ENCODE results near the gene NXPH3.
A peak's percentile ranks its signal among the peaks of the same experiment; 100 is the strongest.

Gene NXPH3

DNA sequence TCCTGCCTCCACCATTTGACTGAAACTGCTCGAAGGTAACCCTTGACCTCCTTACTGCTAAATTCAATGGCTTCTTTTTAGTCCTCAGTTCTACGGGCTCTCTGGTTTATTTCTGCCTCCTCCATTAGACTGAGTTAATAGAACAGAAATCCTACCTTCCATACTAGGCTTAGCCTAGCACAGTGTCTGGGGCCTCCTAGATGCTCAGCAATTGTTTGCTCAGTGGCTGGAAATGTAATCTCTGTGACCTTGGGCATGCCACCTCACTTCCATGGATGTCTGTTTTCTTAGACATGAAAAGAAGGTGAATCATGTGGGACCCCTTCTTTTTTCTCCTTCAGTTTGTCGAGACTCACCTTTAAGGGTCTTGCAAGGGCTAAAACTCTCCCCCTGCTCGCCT is 19.7 kb downstream of the NXPH3 start:
- no peak for DNase-seq

DNA sequence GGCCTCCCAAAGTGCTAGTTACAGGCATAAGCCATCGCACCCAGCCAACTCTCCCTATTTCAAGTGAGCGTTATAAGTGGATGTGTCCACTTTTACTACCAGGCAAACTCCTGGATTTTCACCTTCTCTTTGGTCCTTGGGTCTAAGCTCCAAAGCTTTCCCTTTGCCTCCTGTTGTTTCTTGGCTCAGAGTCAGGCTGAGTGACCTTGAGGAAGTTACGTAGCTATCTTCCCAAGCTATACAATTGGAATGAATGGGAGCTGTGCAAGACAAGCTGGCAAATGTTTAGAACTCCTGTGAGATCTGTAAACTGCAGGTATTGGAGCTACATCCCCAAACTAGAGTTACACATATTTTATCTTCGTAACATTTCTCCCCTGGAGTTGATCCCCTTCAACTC is 20.3 kb downstream of the NXPH3 start:
- DNase-seq: no peak

DNA sequence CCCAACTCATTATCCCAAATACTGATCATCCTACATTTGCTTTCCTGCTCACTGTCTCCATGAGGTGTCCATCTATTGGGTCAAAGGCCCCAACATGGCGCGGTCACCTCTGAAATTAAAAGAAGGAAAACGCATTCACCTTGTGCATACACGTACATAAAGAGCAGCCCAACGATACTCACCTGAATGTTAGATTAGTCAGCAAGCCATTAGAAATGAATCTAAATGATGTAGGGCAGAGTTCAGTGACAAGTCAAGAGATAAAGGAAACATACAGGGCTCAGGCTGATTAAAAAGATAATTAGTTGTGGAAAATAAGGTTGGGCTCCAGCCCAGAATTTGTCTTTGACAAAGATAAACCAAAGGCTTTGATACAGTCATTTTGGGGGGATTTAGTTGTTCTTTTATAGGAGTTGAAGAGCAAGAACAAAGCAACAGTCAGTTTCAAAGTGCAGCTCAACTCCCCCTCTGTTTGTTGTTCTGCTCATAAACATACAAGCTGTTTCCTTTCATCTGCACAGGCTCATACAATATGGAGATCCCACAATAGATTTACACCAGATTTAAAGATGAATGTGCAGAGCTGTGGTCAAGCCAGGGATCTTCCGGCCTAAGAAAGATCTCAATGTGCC is 21.1 kb downstream of the NXPH3 start:
- no peak for DNase-seq

DNA sequence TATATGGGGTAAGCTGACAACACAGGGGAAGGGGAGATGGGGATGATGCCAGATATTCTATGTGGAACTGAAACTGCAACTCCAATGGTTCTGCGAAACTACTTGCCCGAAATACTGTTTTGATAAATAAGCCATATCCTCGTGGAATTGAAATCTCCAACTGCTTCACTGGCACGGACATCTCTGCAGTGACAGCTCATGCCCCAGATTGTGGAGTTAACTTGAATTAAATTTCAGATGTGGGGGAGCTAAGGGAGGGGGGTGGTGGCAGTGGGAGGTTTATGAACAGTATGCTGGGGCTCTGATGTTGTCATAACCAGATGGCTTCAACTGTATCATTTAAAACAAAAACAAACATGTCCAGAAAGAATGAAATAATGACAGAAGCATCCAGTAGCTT is 21.8 kb downstream of the NXPH3 start:
- no peak for DNase-seq

DNA sequence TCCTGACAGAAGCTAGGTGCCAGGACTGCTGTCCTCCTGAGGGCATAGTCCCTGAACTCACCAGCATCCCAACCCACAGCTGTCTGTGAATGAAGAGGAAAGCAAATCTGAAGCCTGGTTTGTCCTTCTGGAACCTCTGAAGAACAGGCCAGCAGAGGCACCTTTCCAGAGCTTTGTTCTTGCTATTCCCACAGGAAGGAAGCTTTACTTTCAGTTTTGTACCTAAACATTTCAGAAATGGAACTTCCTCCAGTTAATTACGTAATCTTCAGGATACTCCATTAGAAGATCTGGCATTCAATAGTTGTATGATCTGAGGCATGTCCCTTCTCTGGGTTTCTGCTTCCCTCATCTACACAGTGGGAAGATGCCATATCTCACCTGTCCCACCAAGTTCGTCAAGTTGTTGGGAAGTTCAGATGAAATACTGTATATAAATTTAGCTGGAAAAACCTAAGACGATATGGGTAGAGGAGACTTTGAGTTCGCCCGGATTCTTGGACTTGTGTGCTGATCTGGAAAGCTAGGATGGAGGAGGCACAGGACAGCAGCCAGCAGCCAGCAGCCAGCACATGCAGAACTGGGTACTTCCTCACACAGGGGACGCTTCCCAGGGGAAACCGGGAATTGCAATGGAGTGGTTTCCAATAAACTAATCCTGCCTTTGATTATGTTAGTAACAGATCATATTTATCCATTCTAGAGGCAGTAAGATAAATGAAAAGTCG is 22.4 kb downstream of the NXPH3 start:
- no peak for DNase-seq

DNA sequence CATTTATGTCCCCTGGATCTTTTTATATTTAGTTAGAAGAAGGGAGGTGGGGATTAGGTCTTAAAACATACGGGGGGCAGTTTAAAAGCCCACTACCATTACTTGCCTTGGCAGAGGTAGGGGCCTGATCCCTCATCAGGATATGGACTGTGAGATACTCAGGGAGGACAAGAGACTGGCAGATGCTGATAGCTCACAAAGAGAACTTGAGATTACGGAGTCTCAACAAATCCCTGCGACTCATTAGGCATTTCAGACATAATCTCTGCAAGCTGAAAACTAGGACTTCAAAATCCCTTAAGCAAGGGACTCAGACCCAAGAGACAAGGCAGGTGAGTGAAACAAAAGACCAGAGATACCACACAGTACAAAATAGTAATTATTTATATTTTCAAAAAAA is 23.2 kb downstream of the NXPH3 start:
- DNase-seq: no peak

DNA sequence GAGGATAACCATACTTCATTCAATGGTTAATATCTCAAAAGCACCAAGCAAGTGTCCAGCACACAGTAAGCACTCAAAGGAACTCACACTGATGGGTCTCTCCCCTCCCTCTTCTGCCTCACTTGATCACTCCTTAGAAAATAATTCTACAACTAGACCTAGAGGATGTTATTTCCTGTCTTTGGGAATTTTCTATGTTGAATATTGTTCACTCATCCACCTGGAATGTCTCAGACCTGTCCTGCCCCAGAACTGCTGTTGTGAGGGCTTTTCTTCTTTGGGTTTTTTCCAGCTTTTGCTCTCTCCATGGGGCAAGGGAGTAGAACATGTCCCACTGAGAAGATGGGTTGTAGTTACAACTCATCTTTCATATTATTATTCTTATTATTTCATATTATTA is 25.3 kb downstream of the NXPH3 start:
- DNase-seq: no peak

DNA sequence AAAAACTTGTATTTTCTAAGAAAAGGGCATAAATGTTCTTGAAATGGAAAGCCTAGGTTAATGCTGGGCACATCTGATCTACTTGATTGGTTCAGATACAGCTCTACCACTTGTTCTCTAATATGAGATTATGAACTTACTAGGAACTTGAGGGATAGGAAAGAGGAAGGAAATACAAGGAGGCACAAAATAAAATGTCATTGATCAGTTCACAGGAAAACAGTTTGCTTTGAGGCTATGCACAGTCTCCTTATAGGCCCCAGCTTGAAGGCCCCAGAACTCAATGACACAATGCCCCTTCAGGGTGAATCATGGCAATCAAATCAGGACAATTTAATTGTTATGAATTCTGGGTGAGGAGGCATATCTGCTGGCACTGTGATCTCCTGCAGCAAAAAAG is 27.1 kb downstream of the NXPH3 start:
- no peak for DNase-seq

DNA sequence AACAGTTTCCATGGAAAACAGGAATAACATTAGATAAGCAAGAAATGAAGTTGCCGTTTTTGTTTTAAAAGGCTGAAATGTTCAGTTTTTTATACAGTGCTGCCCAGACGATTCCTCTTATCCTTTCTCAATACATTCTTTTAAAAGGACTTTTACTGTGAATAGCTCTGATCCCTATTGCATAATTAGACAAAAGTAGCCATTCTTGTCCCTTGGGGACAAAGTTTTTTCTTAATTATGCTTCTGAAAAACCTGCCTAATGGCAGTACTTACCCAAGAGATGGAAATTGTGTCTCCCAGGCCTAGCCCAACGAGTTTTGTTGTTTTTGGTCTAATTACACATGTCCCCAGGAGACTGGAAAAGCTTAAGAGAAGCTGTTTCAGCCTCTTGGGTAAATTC is 27.6 kb downstream of the NXPH3 start:
- DNase-seq: no peak

DNA sequence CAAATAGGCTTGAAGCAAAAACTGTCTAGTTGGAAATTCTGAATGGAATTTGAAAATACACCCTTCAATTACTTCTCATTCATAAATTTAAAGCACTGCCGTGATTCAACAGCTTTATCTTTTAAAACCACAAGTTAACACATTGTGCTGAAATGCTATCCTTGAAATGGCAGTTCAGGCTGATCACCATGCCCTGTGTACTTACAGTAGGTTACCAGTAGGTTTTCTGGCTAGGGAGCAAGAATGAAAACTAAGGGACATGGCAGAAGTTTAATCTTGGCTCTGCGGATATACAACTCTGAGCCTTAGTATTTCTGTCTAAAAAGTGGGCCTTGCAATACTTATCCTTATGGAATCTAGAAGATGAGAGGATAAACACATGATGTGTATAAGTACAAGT is 28.0 kb downstream of the NXPH3 start:
- DNase-seq: no peak

DNA sequence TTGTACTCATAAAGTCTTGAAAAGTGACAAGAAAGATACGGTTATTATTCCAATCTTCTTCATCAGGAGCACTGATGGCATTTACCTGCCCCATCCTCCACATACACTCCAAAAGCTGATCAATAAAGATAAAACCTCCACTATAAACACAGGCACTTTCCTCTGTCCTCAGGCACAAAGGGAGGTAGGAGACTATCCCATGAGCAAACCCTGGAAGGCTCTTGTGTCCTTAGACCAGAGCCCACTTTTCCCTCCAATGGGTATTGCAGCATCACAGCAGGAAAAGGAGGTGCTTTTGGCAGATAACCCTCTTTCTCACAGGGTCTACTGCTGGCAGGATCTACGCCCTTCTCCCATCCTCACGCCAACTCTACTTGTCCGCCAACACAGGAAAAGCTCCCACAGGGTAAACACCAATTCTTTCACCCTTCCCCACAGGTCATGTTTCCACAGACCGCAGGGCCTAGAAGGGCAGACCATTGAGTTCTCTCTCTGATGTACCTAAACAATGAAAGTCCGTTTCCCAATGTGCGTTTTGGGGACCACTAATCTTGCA is 28.7 kb downstream of the NXPH3 start:
- DNase-seq: no peak

DNA sequence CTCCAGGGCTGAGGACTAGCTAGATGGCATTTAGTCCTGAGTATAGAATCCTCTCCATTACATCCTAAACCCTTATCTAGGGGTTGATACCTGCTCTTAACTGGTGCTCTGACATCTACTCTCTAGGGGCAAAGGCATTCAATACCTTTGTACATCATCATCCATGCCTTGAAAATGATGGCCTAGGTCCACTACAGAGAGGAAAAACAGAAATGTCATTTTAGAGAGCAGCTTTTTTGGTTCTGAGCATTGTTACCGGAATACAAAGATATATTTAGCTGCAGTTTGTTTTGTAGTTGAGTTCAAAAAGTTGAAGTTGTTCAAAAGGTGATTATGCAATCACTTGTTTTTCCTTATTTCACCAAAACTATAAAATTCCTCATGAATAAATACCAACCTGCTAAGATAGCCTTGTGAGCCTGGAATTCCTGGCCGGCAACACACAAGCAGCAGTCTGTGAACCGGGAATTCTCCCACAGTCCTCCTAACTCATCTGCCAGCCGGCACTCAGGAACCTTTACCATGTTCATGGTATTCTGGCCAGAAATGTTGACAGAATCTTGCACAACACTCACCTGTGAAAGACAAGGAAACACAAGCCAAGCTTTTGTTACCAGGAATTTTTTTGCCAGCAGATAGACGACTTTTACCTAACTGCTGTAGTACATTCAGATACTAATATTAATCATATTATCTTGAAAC is 35.4 kb downstream of the NXPH3 start:
- DNase-seq: no peak

DNA sequence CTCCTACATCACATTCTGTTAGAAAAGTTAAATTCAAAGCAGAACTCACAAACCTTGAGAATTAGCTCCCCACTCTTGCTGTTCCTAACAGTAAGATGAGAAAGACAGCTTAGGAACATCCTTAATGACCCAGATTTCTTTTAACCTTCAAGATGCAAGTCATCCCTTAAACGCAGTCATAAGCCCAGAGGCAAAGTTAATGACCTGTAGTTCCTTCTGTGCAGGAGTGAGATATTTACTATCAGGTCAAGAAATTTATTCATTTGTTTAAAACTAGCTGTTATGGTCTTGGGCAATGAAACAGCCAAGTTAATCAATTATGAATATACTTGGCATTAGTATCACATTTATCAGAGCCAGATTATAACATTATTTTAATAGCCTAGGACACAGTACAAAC is 37.1 kb downstream of the NXPH3 start:
- DNase-seq: no peak

DNA sequence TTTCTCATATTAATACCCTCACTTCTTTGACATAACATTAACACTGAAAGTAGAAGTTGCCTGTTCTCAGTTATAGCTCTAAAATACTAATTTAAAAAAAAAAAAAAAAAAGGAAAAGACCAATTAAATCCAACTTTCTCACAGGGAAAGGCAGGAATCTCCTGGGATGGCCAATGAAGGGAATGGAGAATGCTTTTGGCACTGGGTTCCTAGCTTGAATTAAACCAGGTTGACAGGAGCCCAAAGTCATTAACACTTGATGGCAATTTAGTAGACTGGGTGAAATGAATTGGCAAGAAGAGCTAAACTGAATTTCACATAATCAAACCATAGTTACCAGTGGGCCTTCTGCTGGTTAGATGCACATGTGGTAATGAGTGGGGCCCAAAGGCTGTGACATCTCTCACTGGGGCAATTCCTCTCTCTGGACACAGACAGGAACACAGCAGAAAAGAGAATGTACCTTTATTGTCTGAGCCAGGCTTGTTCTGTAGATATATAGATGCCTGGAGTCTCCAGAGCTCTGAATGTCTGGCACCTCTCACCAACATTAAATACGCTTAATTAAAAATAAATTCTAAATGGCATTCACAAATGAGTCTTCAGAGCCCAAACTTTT is 37.6 kb downstream of the NXPH3 start:
- DNase-seq: no peak

DNA sequence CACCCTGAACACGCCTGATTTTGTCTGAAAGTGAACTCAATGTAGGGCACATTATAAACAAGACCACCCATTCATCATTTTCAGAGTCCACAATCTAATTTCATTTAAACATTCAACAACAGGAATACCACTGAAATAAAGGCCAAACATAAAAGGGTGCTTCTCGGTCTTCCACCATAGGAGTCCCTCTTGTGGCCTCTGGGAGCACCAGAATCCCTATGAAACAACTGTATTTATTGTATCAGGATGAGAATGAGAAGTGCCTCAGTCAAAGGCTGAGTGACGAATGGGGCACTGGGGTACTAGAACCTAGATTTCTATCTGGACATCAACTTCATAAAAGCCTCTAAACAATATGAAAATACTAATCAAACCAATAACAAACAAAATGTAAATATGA is 40.4 kb downstream of the NXPH3 start:
- no peak for DNase-seq

DNA sequence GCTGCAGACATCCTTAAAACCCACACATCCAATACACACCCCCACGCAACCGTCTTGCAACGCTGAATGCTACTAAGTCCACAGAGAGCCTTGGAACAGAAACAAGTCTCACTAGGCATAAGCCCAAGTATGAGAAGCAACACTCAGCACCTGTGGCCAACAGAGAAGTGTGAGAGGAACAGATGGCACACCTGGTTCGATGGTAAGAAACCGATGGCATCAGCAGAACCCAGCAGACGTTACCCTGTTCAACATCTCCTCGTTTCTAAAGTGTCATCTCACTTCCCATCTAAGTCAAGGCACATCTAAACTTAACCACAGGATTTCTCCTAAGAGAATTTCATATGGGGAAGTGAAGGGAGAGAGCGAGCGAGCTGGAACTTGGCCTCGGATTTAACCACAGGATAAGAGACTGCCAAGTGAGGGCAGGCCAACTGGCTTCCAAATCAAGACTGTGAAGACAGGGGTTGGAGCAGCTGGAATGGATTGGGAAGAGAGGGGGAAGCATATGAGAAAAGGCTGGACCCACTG is 41.0 kb downstream of the NXPH3 start:
- DNase-seq: peak; percentile 60

DNA sequence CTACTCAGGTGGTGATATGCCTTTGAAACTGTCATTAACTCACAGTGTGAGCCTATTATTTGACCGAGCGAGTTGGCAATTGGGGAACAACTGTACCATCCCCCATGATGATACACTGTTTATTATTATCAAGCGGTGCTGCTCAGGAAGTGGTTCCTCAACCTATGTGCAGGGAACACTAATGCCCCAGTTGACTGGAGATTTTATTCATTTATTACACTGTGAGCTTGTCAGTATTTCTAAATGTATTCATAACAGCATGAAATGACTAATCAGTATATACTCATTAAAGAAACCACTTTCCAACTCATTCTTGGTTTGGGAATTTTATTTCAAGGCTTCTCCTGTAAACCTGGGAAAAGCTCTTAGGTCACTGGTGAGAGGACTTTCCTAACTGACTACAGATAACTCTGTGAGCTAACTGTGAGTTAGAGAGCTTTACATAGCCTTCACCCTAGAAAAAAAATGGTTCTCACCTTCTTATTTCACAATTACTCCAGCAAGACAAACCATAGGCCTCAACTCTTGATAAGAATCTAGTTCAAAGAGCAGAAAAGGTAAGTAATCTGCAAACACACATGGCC is 42.4 kb downstream of the NXPH3 start:
- DNase-seq: peak; percentile 52

DNA sequence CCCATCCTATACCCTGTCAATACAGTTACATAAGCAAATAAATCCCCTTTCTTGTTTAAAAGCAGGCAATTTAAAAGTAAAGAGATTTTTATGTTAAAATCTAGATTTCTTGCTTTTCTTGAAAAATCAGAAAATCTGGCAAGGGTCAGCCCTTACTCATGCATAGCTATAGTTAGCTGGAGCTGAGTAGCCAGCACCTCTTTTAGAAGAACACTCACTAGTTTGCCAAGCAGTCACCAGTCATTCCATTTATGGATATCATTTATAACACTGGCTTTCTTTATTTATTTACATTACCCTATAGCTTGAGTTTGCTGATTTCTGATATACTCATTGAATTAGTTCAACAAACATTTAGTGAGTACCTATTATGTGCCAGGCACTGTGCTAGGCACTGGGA is 45.7 kb downstream of the NXPH3 start:
- DNase-seq: no peak

DNA sequence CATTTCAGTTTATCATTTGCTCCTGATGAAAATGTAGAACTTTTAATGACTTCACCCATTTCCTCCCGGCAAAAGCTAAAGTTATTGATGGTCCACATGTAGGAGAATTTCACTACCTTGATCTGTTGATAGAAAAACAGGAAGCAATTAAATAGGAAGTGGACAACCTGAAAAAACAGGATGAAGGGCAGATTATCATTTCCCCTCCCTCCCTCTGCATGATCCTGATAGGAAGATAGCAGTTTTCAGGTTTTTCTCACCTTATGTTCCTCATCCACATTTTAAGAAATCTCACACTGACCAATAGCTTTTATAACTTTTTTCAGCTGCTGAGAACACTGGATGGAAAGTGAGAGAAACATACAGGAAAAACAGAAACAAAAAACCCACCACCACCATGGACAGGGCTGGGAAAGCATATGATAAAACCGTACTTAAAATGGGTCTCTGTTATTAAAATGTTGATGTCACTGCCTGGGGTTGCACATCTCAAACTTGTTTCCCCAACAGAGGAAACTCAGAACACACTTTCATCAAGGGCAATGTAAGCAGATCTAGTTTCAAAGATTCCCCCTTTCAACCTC is 46.4 kb downstream of the NXPH3 start:
- no peak for DNase-seq

DNA sequence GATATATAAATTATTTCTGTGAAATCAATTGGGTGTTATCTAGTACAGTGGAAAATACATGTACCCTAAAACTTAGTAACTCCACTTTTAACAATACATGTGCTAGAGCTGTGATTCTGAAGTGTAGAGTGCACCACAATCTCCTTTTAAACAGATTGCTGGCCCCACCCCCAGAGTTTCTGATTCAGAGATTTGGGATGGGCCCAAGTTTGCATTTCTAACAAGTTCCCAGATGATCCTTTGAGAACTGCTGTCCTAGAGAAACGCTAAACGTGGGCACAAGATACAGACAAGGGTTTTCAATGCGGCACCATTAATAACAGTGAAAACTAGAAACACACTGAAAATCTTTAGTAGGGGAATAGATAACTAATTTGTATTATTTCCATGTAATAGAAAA is 49.2 kb downstream of the NXPH3 start:
- DNase-seq: peak; percentile 54

DNA sequence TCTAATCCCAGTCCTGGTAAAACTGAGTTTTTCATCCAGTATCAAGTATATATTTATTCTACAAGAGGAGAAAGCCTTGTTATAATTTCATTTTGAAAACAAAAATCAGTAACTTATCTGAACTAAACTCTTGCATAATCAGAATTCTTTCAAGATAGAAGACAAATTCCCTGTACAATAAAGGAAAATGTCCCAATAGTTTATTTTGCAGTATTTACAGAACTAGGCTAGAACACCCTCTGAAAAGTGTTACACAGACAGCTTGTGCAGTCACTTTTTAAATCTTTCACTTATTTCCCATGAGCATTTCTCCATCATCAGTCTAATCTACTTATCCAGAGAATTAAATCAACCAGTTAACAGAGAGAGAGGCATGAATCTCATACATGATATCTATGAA is 53.8 kb downstream of the NXPH3 start:
- no peak for DNase-seq

DNA sequence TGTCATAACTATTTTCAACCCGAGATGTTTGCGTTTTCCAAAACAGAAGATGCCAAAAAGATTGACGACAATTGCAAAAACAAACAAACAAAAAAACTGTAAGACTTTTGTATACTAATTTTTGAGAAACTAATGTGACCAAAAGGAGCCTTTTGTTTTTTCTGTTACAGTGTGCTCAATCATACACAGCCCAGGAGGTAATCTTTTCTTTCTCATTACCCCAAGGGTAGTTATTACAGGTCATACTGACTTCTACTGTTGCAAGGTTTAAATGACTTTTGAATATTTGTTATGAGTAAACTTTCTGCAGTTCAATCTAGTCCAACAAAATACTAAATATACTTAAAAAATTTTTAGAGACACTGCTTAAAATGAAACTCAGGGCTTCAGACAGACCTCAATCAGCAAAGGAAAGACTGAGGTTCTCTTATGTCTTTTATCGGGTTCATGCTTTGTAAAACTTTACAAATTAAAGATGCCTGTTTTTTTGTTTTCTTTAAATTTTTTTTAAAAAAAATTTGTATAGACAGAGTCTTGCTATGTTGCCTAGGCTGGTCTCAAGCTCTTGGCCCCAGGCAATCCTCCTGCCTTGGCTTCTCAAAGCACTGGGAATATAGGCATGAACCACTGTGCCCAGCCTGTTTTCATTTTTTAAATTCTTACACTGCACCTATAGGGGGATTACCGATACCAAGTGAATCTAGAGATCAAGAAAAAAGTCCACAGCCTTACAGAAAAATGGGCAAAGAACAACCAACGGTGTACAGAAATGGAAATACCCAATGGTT is 54.6 kb downstream of the NXPH3 start:
- no peak for DNase-seq

Measured in fibroblast of skin of right biceps (primary cell).